GM23248 (cell line): ENCODE measurements around the gene ZNF407.

Experiments used
- EZH2 ChIP-seq: fragments of 200-600 bp; sonication (generic); IDR thresholded peaks from 2 replicates; pipeline ENCODE4 v1.6.1; 2018; ENCODE audit warnings: antibody characterized with exemption, mild to moderate bottlenecking; ENCODE audit not compliant: insufficient read depth, poor library complexity, severe bottlenecking
- EZH2phosphoT487 ChIP-seq: fragments of 200-600 bp; sonication (generic); IDR thresholded peaks from 2 replicates; pipeline ENCODE4 v1.6.1; 2018; ENCODE audit warnings: antibody characterized with exemption, moderate library complexity, mild to moderate bottlenecking, low read depth; ENCODE audit not compliant: insufficient read depth

DNA sequence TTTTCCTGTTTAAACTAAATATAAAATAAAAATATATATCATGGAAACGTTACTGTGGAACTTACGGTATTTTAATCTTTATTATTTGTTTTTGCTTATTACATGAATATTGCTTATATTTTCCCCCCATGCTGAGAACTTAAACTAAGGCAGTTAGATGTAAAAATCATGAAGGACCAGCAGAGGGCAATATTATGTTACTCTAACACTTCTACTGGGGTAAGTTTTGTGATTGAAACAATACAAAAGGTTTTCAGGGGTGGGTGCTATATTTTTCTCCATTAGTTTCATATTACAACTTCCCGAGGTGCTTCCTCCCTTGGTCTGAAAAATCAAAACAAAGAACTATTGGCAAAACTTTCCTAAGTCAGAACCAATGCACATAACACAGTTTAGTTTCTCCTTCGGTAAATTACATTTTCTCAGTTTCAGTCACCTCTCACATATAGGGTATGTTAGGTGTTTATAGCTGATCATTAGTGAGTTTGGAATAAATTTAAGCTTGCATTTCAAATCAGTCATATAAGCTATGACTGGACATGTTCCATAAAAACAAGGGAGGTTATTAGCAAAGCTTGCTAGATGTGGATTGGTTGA lies 54.8 kb downstream of the ZNF407 start:
- TF ChIP-seq EZH2: no peak
- no peak for TF ChIP-seq EZH2phosphoT487
